Nephron progenitor cell (in vitro differentiated cells): ENCODE data around the gene LSM14B.
A peak's percentile ranks its signal among the peaks of the same experiment; 100 is the strongest.

Source experiments
- DNase-seq: peaks from one replicate; pipeline ENCODE4 v3.0.0; 2021
- H3K27ac Mint-ChIP-seq: 2 replicates; pipeline ENCODE4 v1.8.0; 2021; ENCODE audit warnings: mild to moderate bottlenecking, moderate library complexity, mixed read lengths
- H3K27me3 Mint-ChIP-seq: 2 replicates; pipeline ENCODE4 v1.8.0; 2021; ENCODE audit warnings: mild to moderate bottlenecking, low read depth, mixed read lengths; ENCODE audit not compliant: poor library complexity
- H3K36me3 Mint-ChIP-seq: 2 replicates; pipeline ENCODE4 v1.8.0; 2021; ENCODE audit warnings: low read depth, mixed read lengths
- H3K4me1 Mint-ChIP-seq: 2 replicates; pipeline ENCODE4 v1.8.0; 2021; ENCODE audit warnings: mixed read lengths
- H3K4me3 Mint-ChIP-seq: 2 replicates; pipeline ENCODE4 v1.8.0; 2021; ENCODE audit warnings: mild to moderate bottlenecking, moderate library complexity, mixed read lengths
- H3K9me3 Mint-ChIP-seq: 2 replicates; pipeline ENCODE4 v1.8.0; 2021; ENCODE audit warnings: mild to moderate bottlenecking, moderate library complexity, mixed read lengths
- CTCF ChIP-seq: fragments of 200-600 bp; sonication (generic); IDR thresholded peaks from 2 replicates; pipeline ENCODE4 v1.5.0; 2021; ENCODE audit warnings: antibody characterized with exemption

The LSM14B gene

GRCh38 chr20:62139636-62140035 lies 17.4 kb downstream of the LSM14B start:
- H3K9me3 Mint-ChIP-seq: no peaks in the 10 kb centered on the region
- H3K4me1 Mint-ChIP-seq: peaks cover 26% of the 10 kb centered on the region
- peaks cover 3% of the 10 kb centered on the region for H3K27me3 Mint-ChIP-seq
- H3K27ac Mint-ChIP-seq: no peak overlapping the region
- no peak for DNase-seq
- H3K4me3 Mint-ChIP-seq: no peak overlapping the region
- peaks cover 44% of the 10 kb centered on the region for H3K36me3 Mint-ChIP-seq
- no peak for TF ChIP-seq CTCF

GRCh38 chr20:62141043-62141396 lies 18.7 kb downstream of the LSM14B start:
- peak overlapping the region; percentile 80 for H3K27ac Mint-ChIP-seq
- H3K36me3 Mint-ChIP-seq: peaks cover 47% of the 10 kb centered on the region
- peaks cover 3% of the 10 kb centered on the region for H3K27me3 Mint-ChIP-seq
- no peaks in the 10 kb centered on the region for H3K9me3 Mint-ChIP-seq
- no peak for TF ChIP-seq CTCF
- DNase-seq: no peak
- H3K4me1 Mint-ChIP-seq: peaks cover 40% of the 10 kb centered on the region
- peak overlapping the region; percentile 90 for H3K4me3 Mint-ChIP-seq

GRCh38 chr20:62141397-62142251 lies 19.3 kb downstream of the LSM14B start:
- H3K27me3 Mint-ChIP-seq: peaks cover 3% of the 10 kb centered on the region
- peak overlapping the region; percentile 90 for H3K4me3 Mint-ChIP-seq
- H3K9me3 Mint-ChIP-seq: no peaks in the 10 kb centered on the region
- H3K36me3 Mint-ChIP-seq: peaks cover 44% of the 10 kb centered on the region
- DNase-seq: no peak
- peaks cover 43% of the 10 kb centered on the region for H3K4me1 Mint-ChIP-seq
- TF ChIP-seq CTCF: no peak
- H3K27ac Mint-ChIP-seq: peak overlapping the region; percentile 94

- H3K36me3 Mint-ChIP-seq: peaks cover 45% of the 10 kb centered on the region
- peaks cover 43% of the 10 kb centered on the region for H3K4me1 Mint-ChIP-seq
- no peak for TF ChIP-seq CTCF
- H3K27me3 Mint-ChIP-seq: peaks cover 3% of the 10 kb centered on the region
- no peaks in the 10 kb centered on the region for H3K9me3 Mint-ChIP-seq
- peak overlapping the region; percentile 94 for H3K27ac Mint-ChIP-seq
- peak overlapping the region; percentile 90 for H3K4me3 Mint-ChIP-seq
- DNase-seq: peak; percentile 54
Measured at GRCh38 chr20:62142252-62143080, 20.2 kb downstream of the LSM14B start.

GRCh38 chr20:62143081-62143956 lies 21.0 kb downstream of the LSM14B start, which contains the start of the genes PSMA7 and SS18L1:
Gene PSMA7, minus strand, starts transcription at chr20:62143394. Its CDS starts 91 bp downstream, at chr20:62143303.
Gene SS18L1, plus strand, starts transcription at chr20:62143769. Its CDS starts 52 bp downstream, at chr20:62143821.
- H3K27me3 Mint-ChIP-seq: peaks cover 2% of the 10 kb centered on the region
- no peak for TF ChIP-seq CTCF
- H3K27ac Mint-ChIP-seq: peak within 1 kb of the TSS; percentile 96
- H3K9me3 Mint-ChIP-seq: no peaks in the 10 kb centered on the region
- peaks cover 43% of the 10 kb centered on the region for H3K4me1 Mint-ChIP-seq
- peaks cover 38% of the 10 kb centered on the region for H3K36me3 Mint-ChIP-seq
- DNase-seq: peak; percentile 86
- H3K4me3 Mint-ChIP-seq: peak within 1 kb of the TSS; percentile 90
